Lower leg skin (tissue), 4 donors: Measurements from ENCODE around the gene POLR3A. TPM values are rescaled to one million over a fixed set of nuclear protein-coding genes. Genes with fewer than 3 reads are reported as not detected.

Experiments
- DNase-seq, 2 donors: peaks; one replicate each; pipeline ENCODE4 v3.0.0-alpha.2; 2019; ENCODE audit warnings: low spot score in 2 of 2
- H3K4me3 ChIP-seq: fragments of 200-600 bp; sonication (generic); 2 replicates; pipeline ENCODE4 v1.5.1; 2017; ENCODE audit warnings: mild to moderate bottlenecking, low read depth; ENCODE audit not compliant: poor library complexity, severe bottlenecking
- POLR2A ChIP-seq, 2 donors: fragments of 450-650 bp; IDR thresholded peaks; one replicate each; pipeline ENCODE4 v1.6.1; 2016 to 2017; ENCODE audit warnings: antibody characterized with exemption in 2 of 2, mild to moderate bottlenecking in 1 of 2, moderate library complexity in 1 of 2
- WGBS, 2 donors: methylation state at CpG; one replicate each; pipeline ENCODE4 v1.1.5; 2018; 5-methylcytosine and 5-hydroxymethylcytosine counted together
- intact Hi-C: fragments of 100-400 bp; cut with DNase I; formaldehyde crosslinking; loops from one replicate; pipeline ENCODE4 v1.15.0; 2023; ENCODE audit warnings: low total_unique reads
- total RNA-seq, 4 donors: library from RNA; depleted of rRNA; stranded (reverse); fragments of >200 nt; gene quantifications; one replicate each; pipeline ENCODE4 v1.1.0, GENCODE V29; 2016
- TF ChIP-seq, protein P1 (sequence below), 3 donors: fragments of 450-650 bp; IDR thresholded peaks; one replicate each; pipeline ENCODE4 v1.5.1; 2016; ENCODE audit warnings: antibody characterized with exemption in 3 of 3, mild to moderate bottlenecking in 3 of 3, moderate library complexity in 2 of 3

Gene POLR3A
- total RNA-seq, 4 donors from 2014 or later: 8.7 to 11.1 (median 10.9) TPM

DNA sequence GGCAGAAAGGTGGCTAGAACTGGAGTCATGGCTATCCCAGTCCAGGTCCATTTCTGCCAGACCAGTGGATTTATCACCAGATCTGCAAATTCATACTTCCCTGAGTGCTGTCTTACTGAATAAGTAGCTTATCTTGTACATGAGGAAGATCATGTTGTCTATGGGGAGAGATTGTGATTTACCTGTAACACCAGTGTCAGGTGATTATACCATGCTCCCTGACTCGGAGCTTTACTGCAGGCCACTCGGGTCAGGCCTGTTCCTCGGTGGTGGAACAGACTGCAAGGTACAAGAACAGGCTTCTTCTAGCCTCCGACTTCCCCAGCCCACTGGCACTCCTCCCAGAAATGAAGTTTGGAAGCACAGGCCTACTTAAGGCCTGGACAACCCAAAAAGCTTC is 60.2 kb downstream of the POLR3A start:
- TF ChIP-seq, protein P1, sequence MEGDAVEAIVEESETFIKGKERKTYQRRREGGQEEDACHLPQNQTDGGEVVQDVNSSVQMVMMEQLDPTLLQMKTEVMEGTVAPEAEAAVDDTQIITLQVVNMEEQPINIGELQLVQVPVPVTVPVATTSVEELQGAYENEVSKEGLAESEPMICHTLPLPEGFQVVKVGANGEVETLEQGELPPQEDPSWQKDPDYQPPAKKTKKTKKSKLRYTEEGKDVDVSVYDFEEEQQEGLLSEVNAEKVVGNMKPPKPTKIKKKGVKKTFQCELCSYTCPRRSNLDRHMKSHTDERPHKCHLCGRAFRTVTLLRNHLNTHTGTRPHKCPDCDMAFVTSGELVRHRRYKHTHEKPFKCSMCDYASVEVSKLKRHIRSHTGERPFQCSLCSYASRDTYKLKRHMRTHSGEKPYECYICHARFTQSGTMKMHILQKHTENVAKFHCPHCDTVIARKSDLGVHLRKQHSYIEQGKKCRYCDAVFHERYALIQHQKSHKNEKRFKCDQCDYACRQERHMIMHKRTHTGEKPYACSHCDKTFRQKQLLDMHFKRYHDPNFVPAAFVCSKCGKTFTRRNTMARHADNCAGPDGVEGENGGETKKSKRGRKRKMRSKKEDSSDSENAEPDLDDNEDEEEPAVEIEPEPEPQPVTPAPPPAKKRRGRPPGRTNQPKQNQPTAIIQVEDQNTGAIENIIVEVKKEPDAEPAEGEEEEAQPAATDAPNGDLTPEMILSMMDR (IDR thresholded peaks at IDR 0.05): no peak
- TF ChIP-seq POLR2A (IDR thresholded peaks at IDR 0.05): no peak
- WGBS, 2 donors: 36 to 42% methylated on average over 4 of the region's 4 CpGs
- no peak for DNase-seq
- no peak overlapping the region for H3K4me3 ChIP-seq
- intact Hi-C loops: loop anchor here (10.0 kb wide), 1 partner anchor 124 kb away; no protein-coding TSS in a partner anchor

DNA sequence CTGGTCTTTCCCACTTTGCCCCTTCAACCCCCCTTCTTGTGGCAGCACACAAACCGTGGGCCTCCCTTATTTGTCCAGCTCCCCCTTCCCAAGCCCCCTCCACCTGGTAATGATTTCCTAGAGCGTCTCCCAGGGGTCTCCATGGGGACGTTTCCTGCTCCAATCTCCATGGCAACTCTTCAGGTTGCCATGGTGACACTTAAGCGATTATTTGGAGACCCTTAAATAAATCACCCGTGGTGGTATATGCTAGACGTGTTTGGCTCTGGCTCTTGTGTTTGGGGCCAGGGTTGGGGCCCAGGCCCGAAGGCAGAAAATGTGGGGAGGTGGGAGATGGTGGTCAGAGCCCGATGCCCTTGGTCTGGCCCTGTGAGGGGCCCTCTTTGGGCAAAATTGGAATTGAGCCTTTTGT is 61.7 kb downstream of the POLR3A start:
- intact Hi-C loops: loop anchor here (10.0 kb wide), 1 partner anchor 123 kb away; no protein-coding TSS in a partner anchor
- no peak overlapping the region for H3K4me3 ChIP-seq
- 55 to 61% methylated on average over 8 of the region's 8 CpGs for WGBS, 2 donors
- TF ChIP-seq, protein P1 (IDR thresholded peaks at IDR 0.05): no peak
- DNase-seq: no peak

DNA sequence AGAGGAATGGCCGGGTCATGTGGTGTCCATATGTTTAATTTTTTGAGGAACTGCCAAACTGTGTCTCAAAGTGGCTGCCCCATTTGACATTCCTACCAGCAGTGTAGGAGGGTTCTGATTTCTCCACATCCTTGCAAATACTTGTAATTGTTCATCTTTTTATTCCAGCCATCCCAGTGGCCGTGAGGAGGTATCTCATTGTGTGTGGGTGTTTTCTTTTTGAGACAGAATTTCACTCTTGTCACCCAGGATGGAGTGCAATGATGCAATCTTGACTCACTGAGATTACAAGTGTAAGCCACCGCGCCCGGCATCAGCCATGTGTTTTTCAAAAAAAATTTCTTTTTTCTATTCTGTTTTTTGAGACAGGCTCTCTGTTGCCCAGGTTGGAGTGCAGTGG is 64.0 kb downstream of the POLR3A start:
- DNase-seq: no peak
- H3K4me3 ChIP-seq: no peak overlapping the region
- TF ChIP-seq POLR2A (IDR thresholded peaks at IDR 0.05): no peak
- TF ChIP-seq, protein P1 (IDR thresholded peaks at IDR 0.05): no peak
- WGBS, 2 donors: 49 to 76% methylated on average over 5 of the region's 5 CpGs
- intact Hi-C loops: loop anchor here (10.0 kb wide), 1 partner anchor 120 kb away; no protein-coding TSS in a partner anchor

DNA sequence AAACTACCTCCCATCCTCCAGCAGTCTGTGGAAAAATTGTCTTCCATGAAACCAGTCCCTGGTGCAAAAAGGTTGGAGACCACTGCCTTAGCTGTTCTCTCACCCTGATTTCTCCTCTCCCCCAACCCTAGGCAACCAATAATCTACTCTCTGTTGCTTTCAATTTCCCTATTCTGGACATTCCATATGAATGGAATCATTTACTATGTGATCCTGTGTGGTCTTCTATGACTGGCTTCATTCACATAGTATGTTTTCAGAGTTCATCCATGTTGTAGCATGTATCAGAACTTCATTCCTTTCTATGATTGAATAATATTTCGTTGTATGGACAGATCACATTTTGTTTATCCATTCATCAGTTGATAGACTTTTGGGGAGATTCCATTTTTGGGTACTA is 64.5 kb downstream of the POLR3A start:
- 81 to 87% methylated on average over 1 of the region's 1 CpG for WGBS, 2 donors
- intact Hi-C loops: loop anchor here (10.0 kb wide), 1 partner anchor 120 kb away; no protein-coding TSS in a partner anchor
- TF ChIP-seq POLR2A (IDR thresholded peaks at IDR 0.05): no peak
- TF ChIP-seq, protein P1 (IDR thresholded peaks at IDR 0.05): no peak

DNA sequence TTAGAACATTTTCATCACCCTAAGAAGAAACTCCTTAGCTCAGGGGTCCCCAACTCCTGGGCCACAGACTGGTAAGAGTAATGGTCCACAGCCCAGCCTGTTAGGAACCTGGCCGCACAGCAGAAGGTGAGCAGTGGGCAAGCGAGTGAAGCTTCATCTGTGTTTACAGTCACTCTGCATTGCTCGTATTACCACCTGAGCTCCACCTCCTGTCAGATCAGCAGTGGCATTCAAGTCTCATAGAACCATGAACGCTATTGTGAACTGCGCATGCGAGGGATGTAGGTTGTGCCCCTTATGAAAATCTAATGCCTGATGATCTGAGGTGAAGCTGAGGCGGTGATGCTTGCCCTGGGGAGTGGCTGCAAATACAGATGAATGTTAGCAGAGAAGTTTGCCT is 65.4 kb downstream of the POLR3A start:
- TF ChIP-seq, protein P1 (IDR thresholded peaks at IDR 0.05): no peak
- TF ChIP-seq POLR2A (IDR thresholded peaks at IDR 0.05): no peak
- no peak for DNase-seq
- 98% methylated on average over 7 of the region's 7 CpGs for WGBS, 2 donors
- intact Hi-C loops: loop anchor here (10.0 kb wide), 1 partner anchor 119 kb away; no protein-coding TSS in a partner anchor
- no peak overlapping the region for H3K4me3 ChIP-seq

More for the DNA sequence above, 64.5 kb downstream of the POLR3A start:
- H3K4me3 ChIP-seq: no peak overlapping the region
- no peak for DNase-seq
